ENCODE measurements around the gene FHL3.
"Not testable (repeated sequence)": the region's sequence is repeated elsewhere in the genome, so short reads cannot be mapped to it uniquely, and the experiment has no call there.

The FHL3 gene

GRCh38 chr1:38041936-38042834 lies 36.9 kb upstream of the FHL3 start:
- no peak for DNase-seq (ENCODE audit: extremely low read depth, low read depth)
- no peak for TF ChIP-seq CTCF (IDR thresholded peaks at IDR 0.05; ENCODE audit: low read depth, low read length)

DNA sequence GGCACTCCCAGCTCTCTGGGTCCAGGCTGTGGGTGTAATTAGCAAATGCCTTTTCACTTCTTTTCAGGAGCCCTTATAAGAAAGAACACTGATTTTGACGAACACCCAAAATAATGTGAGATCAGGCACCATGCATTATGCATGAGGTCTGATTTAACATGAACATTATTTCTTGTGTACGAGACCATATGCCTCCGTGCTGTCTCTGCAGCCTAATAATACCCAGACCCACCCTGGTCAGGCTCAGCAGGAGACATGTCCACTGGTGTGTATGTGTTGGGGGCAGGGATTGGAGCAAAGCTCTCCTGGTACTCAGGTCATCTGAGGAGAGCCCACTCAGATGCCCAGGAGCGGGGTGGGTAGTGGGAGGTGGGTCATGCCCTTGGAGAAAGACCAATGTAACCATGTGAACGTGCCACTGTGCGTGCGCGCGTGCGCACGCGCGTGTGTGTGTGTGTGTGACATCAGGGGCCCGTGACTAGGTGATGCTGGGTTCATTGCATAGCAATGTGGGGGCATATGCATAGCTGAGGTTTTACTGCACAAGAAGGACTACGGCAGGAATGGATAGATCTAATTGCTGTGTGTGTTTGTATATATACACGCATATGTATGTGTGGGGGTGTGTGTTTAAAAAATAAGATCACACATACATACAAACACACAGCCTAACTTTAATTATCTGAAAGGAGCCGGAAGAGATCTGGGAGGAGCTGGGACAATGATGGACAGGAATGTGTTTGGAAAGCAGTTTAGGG lies 34.2 kb upstream of the FHL3 start:
- no peak for TF ChIP-seq CTCF (IDR thresholded peaks at IDR 0.05; ENCODE audit: low read depth, low read length)
- no peak for DNase-seq (ENCODE audit: extremely low read depth, low read depth)

DNA sequence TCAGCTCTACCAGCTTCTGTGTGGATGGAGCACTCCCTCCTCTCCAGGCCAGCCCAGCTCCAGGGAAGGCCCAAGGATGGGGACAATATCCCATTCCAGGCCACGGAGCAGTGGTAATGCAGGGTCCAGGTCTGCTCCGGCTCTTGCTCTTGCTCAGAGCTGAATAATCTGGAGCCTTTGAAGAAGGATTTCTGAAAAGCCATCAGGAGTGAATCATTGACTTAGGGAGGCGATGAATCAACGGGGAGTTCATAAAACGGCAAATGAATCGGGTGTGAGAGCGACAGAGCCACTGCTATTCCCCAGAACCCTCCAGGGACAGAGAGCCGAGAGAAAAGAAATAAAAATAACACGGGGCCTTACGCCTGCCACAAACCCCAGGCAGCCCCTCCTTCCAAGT lies 33.5 kb upstream of the FHL3 start:
- no peak for DNase-seq (ENCODE audit: extremely low read depth, low read depth)
- TF ChIP-seq CTCF (IDR thresholded peaks at IDR 0.05; ENCODE audit: low read depth, low read length), result no peak

DNA sequence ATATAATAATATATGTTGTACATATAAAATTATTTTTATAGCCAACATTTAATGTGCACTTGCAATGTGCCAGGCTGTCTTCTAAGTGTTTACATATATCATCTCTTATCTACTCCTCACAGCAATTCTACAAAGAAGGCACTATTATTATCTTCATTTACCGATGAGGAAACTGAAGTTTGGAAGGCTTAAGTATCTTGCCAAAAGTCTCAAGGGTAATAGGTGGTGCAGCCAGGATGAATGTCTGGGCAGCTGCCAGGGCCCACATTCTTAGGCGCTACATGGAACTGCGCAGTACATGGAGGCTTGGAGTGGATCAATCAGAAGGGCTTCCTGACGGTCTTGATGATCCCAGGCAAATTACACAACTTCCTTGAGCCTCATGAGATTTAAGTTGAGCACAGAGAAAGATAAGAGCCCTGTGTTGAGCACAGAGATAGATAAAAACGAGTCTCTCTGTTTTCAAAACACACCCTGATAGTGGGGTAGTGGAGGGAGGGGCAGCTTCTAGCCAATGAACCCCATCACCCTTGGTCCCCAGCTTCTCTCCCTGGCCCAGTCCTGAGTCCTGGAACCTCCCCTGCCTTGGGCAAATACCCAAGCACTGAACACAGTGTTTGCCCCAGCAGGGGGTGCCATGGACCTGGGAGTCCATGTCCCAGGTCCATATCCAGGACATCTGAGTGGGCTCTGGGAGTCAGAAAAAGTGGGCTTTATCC lies 32.1 kb upstream of the FHL3 start:
- DNase-seq (ENCODE audit: extremely low read depth, low read depth), result no peak
- TF ChIP-seq CTCF (IDR thresholded peaks at IDR 0.05; ENCODE audit: low read depth, low read length), result peak; percentile 13; the same call in 1 of the 2 replicates

- no peak for DNase-seq (ENCODE audit: extremely low read depth, low read depth)
- no peak for TF ChIP-seq CTCF (IDR thresholded peaks at IDR 0.05; ENCODE audit: low read depth, low read length)
Observed at GRCh38 chr1:38034871-38035270, 29.6 kb upstream of the FHL3 start.

- DNase-seq (ENCODE audit: extremely low read depth, low read depth), result not testable (repeated sequence)
Observed at GRCh38 chr1:38032992-38033391, 27.7 kb upstream of the FHL3 start.

DNA sequence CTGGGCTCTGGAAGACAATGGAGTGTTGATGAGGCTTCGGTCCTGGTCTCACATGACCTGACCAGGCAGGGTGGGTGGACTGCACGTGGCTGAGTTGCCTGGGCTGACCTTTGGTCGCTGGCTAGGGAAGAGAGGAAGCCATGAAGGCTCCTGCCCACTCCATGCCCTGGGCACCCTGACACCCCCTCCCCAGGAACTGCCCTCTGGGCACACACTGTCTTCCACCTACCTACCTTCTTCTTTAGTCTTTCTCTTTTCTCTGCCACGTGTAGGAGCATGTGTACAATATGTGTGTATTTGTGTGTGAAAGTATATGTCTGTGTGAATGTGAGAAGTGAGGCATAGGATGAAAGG lies 26.2 kb upstream of the FHL3 start:
- DNase-seq (ENCODE audit: extremely low read depth, low read depth), result no peak
- TF ChIP-seq CTCF (IDR thresholded peaks at IDR 0.05; ENCODE audit: low read depth, low read length), result no peak

Data from AG09319 (cell line).